Inflammatory macrophage (primary cell): Measurements from ENCODE around the gene ZFHX2.
"Not testable (repeated sequence)": the region's sequence is repeated elsewhere in the genome, so short reads cannot be mapped to it uniquely, and the experiment has no call there.

Source experiments
- DNase-seq, 2 donors: peaks; one replicate each; pipeline ENCODE4 v3.0.0-alpha.2; 2020 to 2022

The ZFHX2 gene

GRCh38 chr14:23539248-23540140 lies 12.1 kb downstream of the ZFHX2 start:
- peak; percentile 31 to 48 for DNase-seq

- DNase-seq = no peak
These were observed 12.8 kb downstream of the ZFHX2 start for GRCh38 chr14:23538785-23539184.

- no peak for DNase-seq
These were observed 13.4 kb downstream of the ZFHX2 start for GRCh38 chr14:23538050-23538718.

- DNase-seq = no peak
These were observed 14.1 kb downstream of the ZFHX2 start for GRCh38 chr14:23537351-23538049.

GRCh38 chr14:23536906-23537305 lies 14.7 kb downstream of the ZFHX2 start:
- not testable (repeated sequence) for DNase-seq

GRCh38 chr14:23536494-23536893 lies 15.1 kb downstream of the ZFHX2 start:
- DNase-seq = no peak

GRCh38 chr14:23535943-23536342 lies 15.6 kb downstream of the ZFHX2 start:
- no peak for DNase-seq

- DNase-seq = no peak
These were observed 17.7 kb downstream of the ZFHX2 start for GRCh38 chr14:23533652-23534435.

GRCh38 chr14:23532658-23533057 lies 18.9 kb downstream of the ZFHX2 start:
- no peak for DNase-seq

GRCh38 chr14:23531391-23531790 lies 20.2 kb downstream of the ZFHX2 start:
- DNase-seq = no peak

- peak; percentile 40 to 61 for DNase-seq
These were observed 21.1 kb downstream of the ZFHX2 start for GRCh38 chr14:23530375-23531055.

- no peak for DNase-seq
These were observed 22.5 kb downstream of the ZFHX2 start for GRCh38 chr14:23529016-23529415.

- no peak for DNase-seq
These were observed 23.0 kb downstream of the ZFHX2 start for GRCh38 chr14:23528555-23528954.

- DNase-seq = no peak
These were observed 26.0 kb downstream of the ZFHX2 start for GRCh38 chr14:23525611-23526010.

- no peak for DNase-seq
These were observed 26.6 kb downstream of the ZFHX2 start for GRCh38 chr14:23524954-23525353.

- DNase-seq = no peak
These were observed 28.1 kb downstream of the ZFHX2 start for GRCh38 chr14:23523229-23524016.

GRCh38 chr14:23522643-23523198 lies 28.8 kb downstream of the ZFHX2 start:
- no peak for DNase-seq

- no peak for DNase-seq
These were observed 29.6 kb downstream of the ZFHX2 start for GRCh38 chr14:23521785-23522640.

- no peak for DNase-seq
These were observed 30.5 kb downstream of the ZFHX2 start for GRCh38 chr14:23520899-23521533.
